BJ (cell line): ENCODE results near the gene CRYBB3. TPM values are rescaled to one million over a fixed set of nuclear protein-coding genes. Genes with fewer than 3 reads are reported as not detected.

Source experiments
- CTCF ChIA-PET: fragments of 350-600 bp; formaldehyde crosslinking; extraction: SDS; loops from one replicate; lab custom pipeline; 2021; ENCODE audit warnings: antibody characterized with exemption, inconsistent platforms; lab: Yijun Ruan, JAX
- POLR2A ChIA-PET: fragments of 300-600 bp; sonication (Branson Sonifier 250); formaldehyde crosslinking; extraction: SDS; loops from one replicate; lab custom pipeline; 2021; ENCODE audit warnings: antibody characterized with exemption; lab: Charles Lee
- DNase-seq: peaks from one replicate; pipeline ENCODE4 v3.0.0-alpha.2; 2011; ENCODE audit warnings: low read depth
- H3K27me3 ChIP-seq: 2 replicates; pipeline ENCODE4 v1.6.0; 2011; ENCODE audit warnings: low read length; ENCODE audit not compliant: control insufficient read depth, insufficient read depth
- H3K36me3 ChIP-seq: 2 replicates; pipeline ENCODE4 v1.5.1; 2011; ENCODE audit warnings: low read length; ENCODE audit not compliant: control insufficient read depth, insufficient read depth
- H3K4me3 ChIP-seq: 2 replicates; pipeline ENCODE4 v1.5.1; 2011; ENCODE audit warnings: low read depth, mild to moderate bottlenecking, control low read depth, low read length
- CTCF ChIP-seq: IDR thresholded peaks from 2 replicates; pipeline ENCODE4 v1.5.1; 2011; ENCODE audit warnings: low read depth, mild to moderate bottlenecking, control low read depth, inconsistent platforms, low read length, moderate library complexity; ENCODE audit not compliant: insufficient read depth
- polyA plus RNA-seq: library from polyadenylated mRNA; depleted of rRNA; stranded (reverse); fragments of >200 nt; gene quantifications from 2 replicates; pipeline ENCODE4 v1.2.3, GENCODE V29; 2011

CRYBB3 gene
- polyA plus RNA-seq, 1 experiment = not detected

- H3K27me3 ChIP-seq = no peaks in the 10 kb centered on the region
- no peaks in the 10 kb centered on the region for H3K36me3 ChIP-seq
- ChIA-PET POLR2A (no interaction called here), CTCF (no interaction called here)
- H3K4me3 ChIP-seq = no peak overlapping the region
- no peak for DNase-seq
- no peak for TF ChIP-seq CTCF
Observed at GRCh38 chr22:25169278-25170031, 30.2 kb upstream of the CRYBB3 start.

- TF ChIP-seq CTCF = no peak
- no peaks in the 10 kb centered on the region for H3K27me3 ChIP-seq
- DNase-seq = no peak
- no peak overlapping the region for H3K4me3 ChIP-seq
- POLR2A ChIA-PET = no interaction called here
- CTCF ChIA-PET = no interaction called here
- no peaks in the 10 kb centered on the region for H3K36me3 ChIP-seq
Observed at GRCh38 chr22:25170426-25170980, 29.2 kb upstream of the CRYBB3 start.

GRCh38 chr22:25172153-25172552 is 27.5 kb upstream of the CRYBB3 start:
- TF ChIP-seq CTCF = no peak

GRCh38 chr22:25174156-25174887 is 25.3 kb upstream of the CRYBB3 start:
- Histone ChIP-seq H3K36me3 (no peaks in the 10 kb centered on the region), H3K4me3 (no peak overlapping the region), H3K27me3 (no peaks in the 10 kb centered on the region)
- CTCF ChIA-PET = interaction anchor here (0.6 to 0.7 kb wide), 2 partner anchors 17 to 1117 kb away, joined by 3 to 4 read pairs; no protein-coding TSS in a partner anchor
- DNase-seq = no peak
- no peak for TF ChIP-seq CTCF
- POLR2A ChIA-PET = no interaction called here

More at GRCh38 chr22:25172153-25172552, 27.5 kb upstream of the CRYBB3 start:
- ChIA-PET CTCF (interaction anchor here (0.7 kb wide), 1 partner anchor 31 kb away, joined by 3 read pairs; no protein-coding TSS in a partner anchor), POLR2A (no interaction called here)
- Histone ChIP-seq H3K27me3 (no peaks in the 10 kb centered on the region), H3K36me3 (no peaks in the 10 kb centered on the region), H3K4me3 (no peak overlapping the region)
- DNase-seq = no peak

GRCh38 chr22:25174888-25175411 is 24.7 kb upstream of the CRYBB3 start:
- Histone ChIP-seq H3K27me3 (no peaks in the 10 kb centered on the region), H3K4me3 (no peak overlapping the region), H3K36me3 (no peaks in the 10 kb centered on the region)
- CTCF ChIA-PET = interaction anchor here (0.7 kb wide), 1 partner anchor 18 kb away, joined by 3 read pairs; no protein-coding TSS in a partner anchor
- no peak for TF ChIP-seq CTCF
- POLR2A ChIA-PET = no interaction called here
- no peak for DNase-seq
